RWPE1 (cell line): ENCODE data around the gene ALK.
A peak's percentile ranks its signal among the peaks of the same experiment; 100 is the strongest.

Experiments used
- CTCF ChIA-PET: fragments of 350-600 bp; sonication (Branson Sonifier 250); formaldehyde crosslinking; extraction: SDS; loops from one replicate; lab custom pipeline; 2021; lab: Yijun Ruan, JAX
- POLR2A ChIA-PET: fragments of 400-600 bp; formaldehyde crosslinking; extraction: SDS; loops from one replicate; lab custom pipeline; 2020; ENCODE audit warnings: antibody characterized with exemption; ENCODE audit not compliant: low non-redundant PET; lab: Yijun Ruan, JAX
- DNase-seq: peaks from one replicate; pipeline ENCODE4 v3.0.0; 2012; ENCODE audit warnings: low spot score
- H3K27ac ChIP-seq: fragments of 450-650 bp; 2 replicates; pipeline ENCODE4 v1.5.1; 2017
- TF ChIP-seq, protein P1 (sequence below): fragments of 450-650 bp; conservative IDR thresholded peaks from 2 replicates; pipeline ENCODE4 v1.5.1; 2017; ENCODE audit warnings: low read depth, mild to moderate bottlenecking

The ALK gene

DNA sequence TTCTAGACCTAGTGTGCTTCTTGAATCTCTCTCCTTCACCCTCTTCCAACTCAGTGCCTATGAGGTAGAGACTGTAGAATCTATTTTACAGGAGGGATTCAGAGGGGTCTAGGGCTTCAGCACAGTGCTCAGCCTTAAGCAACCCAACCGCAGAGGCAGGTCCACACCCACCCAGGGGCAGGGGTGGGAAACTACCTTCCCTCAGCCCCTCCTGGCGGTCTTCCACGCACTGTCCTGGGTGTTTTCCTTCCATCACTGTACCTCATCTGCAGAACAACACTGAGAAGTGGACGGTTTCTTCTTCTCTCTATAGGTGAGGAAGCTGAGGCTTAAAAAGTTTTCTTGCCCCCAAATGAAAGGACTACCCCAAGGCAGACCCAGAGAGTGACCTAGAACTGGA is 222.3 kb downstream of the ALK start:
- TF ChIP-seq, protein P1, sequence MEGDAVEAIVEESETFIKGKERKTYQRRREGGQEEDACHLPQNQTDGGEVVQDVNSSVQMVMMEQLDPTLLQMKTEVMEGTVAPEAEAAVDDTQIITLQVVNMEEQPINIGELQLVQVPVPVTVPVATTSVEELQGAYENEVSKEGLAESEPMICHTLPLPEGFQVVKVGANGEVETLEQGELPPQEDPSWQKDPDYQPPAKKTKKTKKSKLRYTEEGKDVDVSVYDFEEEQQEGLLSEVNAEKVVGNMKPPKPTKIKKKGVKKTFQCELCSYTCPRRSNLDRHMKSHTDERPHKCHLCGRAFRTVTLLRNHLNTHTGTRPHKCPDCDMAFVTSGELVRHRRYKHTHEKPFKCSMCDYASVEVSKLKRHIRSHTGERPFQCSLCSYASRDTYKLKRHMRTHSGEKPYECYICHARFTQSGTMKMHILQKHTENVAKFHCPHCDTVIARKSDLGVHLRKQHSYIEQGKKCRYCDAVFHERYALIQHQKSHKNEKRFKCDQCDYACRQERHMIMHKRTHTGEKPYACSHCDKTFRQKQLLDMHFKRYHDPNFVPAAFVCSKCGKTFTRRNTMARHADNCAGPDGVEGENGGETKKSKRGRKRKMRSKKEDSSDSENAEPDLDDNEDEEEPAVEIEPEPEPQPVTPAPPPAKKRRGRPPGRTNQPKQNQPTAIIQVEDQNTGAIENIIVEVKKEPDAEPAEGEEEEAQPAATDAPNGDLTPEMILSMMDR = no peak
- no peak for DNase-seq
- ChIA-PET CTCF (no interaction called here), POLR2A (no interaction called here)
- H3K27ac ChIP-seq = no peak overlapping the region

DNA sequence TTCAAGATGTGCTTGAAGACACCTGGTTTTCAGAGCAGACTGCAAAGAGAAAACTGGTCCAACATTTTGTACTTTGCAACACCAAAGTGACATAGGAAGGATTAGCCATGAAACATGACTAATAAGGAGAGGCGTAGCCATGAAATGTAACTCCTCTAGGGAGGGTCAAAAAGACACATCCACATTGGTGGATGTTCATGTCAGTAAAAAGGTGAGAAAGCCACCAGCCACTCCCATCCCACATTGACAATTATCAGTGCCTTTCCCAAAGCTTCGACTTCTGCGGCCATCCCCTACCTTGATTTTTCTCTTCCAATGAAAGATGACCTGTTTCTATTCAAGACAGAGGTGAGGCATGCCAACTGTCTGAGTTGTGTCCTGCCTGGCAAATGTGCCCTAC is 223.2 kb downstream of the ALK start:
- H3K27ac ChIP-seq = no peak overlapping the region
- ChIA-PET CTCF (no interaction called here), POLR2A (no interaction called here)
- TF ChIP-seq, protein P1 = no peak
- DNase-seq = peak; percentile 23

GRCh38 chr2:29697715-29698114 is 223.7 kb downstream of the ALK start:
- no peak for DNase-seq
- CTCF ChIA-PET = no interaction called here
- H3K27ac ChIP-seq = no peak overlapping the region
- POLR2A ChIA-PET = no interaction called here
- TF ChIP-seq, protein P1 = no peak

DNA sequence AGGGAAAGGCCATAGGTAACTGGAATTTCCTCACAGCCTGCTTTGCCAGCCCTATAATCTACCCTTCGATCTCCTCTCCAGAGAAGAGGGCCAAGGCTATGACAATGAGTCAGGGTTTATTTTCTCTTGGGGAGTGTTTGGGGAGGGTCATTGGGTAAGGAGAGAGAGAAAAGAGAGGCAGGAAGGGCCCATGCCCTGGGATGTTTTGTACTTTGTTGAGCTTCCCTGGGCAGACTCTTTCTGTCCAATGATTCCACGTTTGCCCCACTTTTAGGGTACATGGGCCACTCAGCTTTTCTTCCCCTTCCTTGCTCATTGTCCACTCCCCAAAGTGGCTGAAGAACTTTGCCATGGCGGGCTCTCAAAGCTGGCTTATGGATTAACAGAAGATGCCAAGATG is 224.2 kb downstream of the ALK start:
- TF ChIP-seq, protein P1 = no peak
- ChIA-PET POLR2A (no interaction called here), CTCF (no interaction called here)
- no peak for DNase-seq
- no peak overlapping the region for H3K27ac ChIP-seq

DNA sequence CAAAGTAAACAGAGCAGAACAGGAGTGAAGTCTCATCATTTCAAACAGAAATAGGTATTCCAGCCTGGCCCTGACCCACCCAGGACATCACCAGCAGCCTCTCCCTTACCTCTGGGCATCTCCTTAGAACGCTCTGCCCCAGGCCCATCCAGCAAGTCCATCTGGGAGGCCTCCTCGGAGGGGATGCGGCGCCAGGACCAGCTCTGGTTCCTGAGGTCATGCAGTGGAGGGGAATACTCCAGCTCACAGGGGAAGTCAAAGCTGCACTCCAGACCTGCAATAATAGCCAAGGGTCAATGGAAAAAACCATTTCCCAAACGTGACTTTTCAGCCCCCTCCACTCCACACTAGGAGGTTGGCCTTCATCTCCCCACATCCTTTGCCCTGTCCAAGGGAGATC is 226.6 kb downstream of the ALK start:
- TF ChIP-seq, protein P1 = no peak
- CTCF ChIA-PET = no interaction called here
- POLR2A ChIA-PET = no interaction called here

GRCh38 chr2:29691391-29691950 is 229.9 kb downstream of the ALK start:
- CTCF ChIA-PET = interaction anchor here (0.6 kb wide), 1 partner anchor 35 kb away, joined by 3 read pairs; no protein-coding TSS in a partner anchor
- no peak for DNase-seq
- TF ChIP-seq, protein P1 = no peak
- H3K27ac ChIP-seq = no peak overlapping the region
- POLR2A ChIA-PET = no interaction called here

More for the DNA sequence above, 226.6 kb downstream of the ALK start:
- no peak for DNase-seq
- no peak overlapping the region for H3K27ac ChIP-seq
